Hypothalamus (tissue), 51 donors: ENCODE measurements around the gene SLAMF8.

Experiments
- DNase-seq, 51 donors: peaks; one replicate each; lab custom pipeline; 2025; lab: John Stamatoyannopoulos, UW

Gene SLAMF8

GRCh38 chr1:159826441-159827101, at the start of gene SLAMF8:
SLAMF8 (plus strand) TSS chr1:159826873; CDS start chr1:159826899, 26 bp downstream.
- peak in 9 of 51 donors; percentile 1 to 25 (median 10) for DNase-seq

- no peak for DNase-seq
Measured at GRCh38 chr1:159778266-159778665, 48.4 kb upstream of the SLAMF8 start.

GRCh38 chr1:159779403-159779851, 47.2 kb upstream of the SLAMF8 start:
- no peak for DNase-seq

GRCh38 chr1:159780583-159781582, 45.8 kb upstream of the SLAMF8 start, which contains the start of gene DUSP23:
DUSP23 (plus strand) TSS chr1:159780962; CDS start chr1:159781101, 139 bp downstream.
- peak; percentile 56 to 97 (median 92) for DNase-seq

- no peak for DNase-seq
Measured at GRCh38 chr1:159781992-159782391, 44.7 kb upstream of the SLAMF8 start.

- DNase-seq = no peak
Measured at GRCh38 chr1:159783724-159784123, 42.9 kb upstream of the SLAMF8 start.

- no peak for DNase-seq
Measured at GRCh38 chr1:159786465-159786864, 40.2 kb upstream of the SLAMF8 start.

- DNase-seq = no peak
Measured at GRCh38 chr1:159786966-159787365, 39.7 kb upstream of the SLAMF8 start.

GRCh38 chr1:159790237-159790917, 36.3 kb upstream of the SLAMF8 start:
- peak in 1 of 51 donors; percentile 2 for DNase-seq

- no peak for DNase-seq
Measured at GRCh38 chr1:159791031-159791430, 35.6 kb upstream of the SLAMF8 start.

- DNase-seq = peak in 1 of 51 donors; percentile 12
Measured at GRCh38 chr1:159791461-159791860, 35.2 kb upstream of the SLAMF8 start.

- DNase-seq = no peak
Measured at GRCh38 chr1:159795534-159795933, 31.1 kb upstream of the SLAMF8 start.

- peak in 23 of 51 donors; percentile 2 to 65 (median 19) for DNase-seq
Measured at GRCh38 chr1:159798893-159799292, 27.8 kb upstream of the SLAMF8 start.

- DNase-seq = no peak
Measured at GRCh38 chr1:159799446-159799985, 27.2 kb upstream of the SLAMF8 start.

- DNase-seq = no peak
Measured at GRCh38 chr1:159800177-159800930, 26.3 kb upstream of the SLAMF8 start.

- no peak for DNase-seq
Measured at GRCh38 chr1:159802111-159802510, 24.6 kb upstream of the SLAMF8 start, which contains the start of gene FCRL6. FCRL6 (plus strand) TSS chr1:159802360; CDS start chr1:159802425, 65 bp downstream.

GRCh38 chr1:159803956-159804689, 22.6 kb upstream of the SLAMF8 start:
- DNase-seq = no peak

GRCh38 chr1:159804924-159805323, 21.7 kb upstream of the SLAMF8 start:
- DNase-seq = no peak

- no peak for DNase-seq
Measured at GRCh38 chr1:159815926-159816325, 10.7 kb upstream of the SLAMF8 start.
